ENCODE results near the gene ZMYM5.
A peak's percentile ranks its signal among the peaks of the same experiment; 100 is the strongest.
"Not testable (repeated sequence)": the region's sequence is repeated elsewhere in the genome, so short reads cannot be mapped to it uniquely, and the experiment has no call there.

The ZMYM5 gene

GRCh38 chr13:19863323-19864023, at the start of gene ZMYM5:
ZMYM5 (minus strand) TSS chr13:19863649; CDS start chr13:19852180, 11,469 bp downstream.
- peak; percentile 98 to 99 for DNase-seq

GRCh38 chr13:19910336-19911072, 47.1 kb upstream of the ZMYM5 start:
- DNase-seq, result no peak

GRCh38 chr13:19908350-19908986, 45.0 kb upstream of the ZMYM5 start:
- DNase-seq, result no peak

- DNase-seq, result not testable (repeated sequence)
Measured at GRCh38 chr13:19905487-19906195, 42.2 kb upstream of the ZMYM5 start.

GRCh38 chr13:19890030-19890429, 26.6 kb upstream of the ZMYM5 start:
- DNase-seq, result no peak

- peak in 1 of 2 donors; percentile 12 for DNase-seq
Measured at GRCh38 chr13:19888799-19889198, 25.4 kb upstream of the ZMYM5 start.

- DNase-seq, result no peak
Measured at GRCh38 chr13:19882231-19882630, 18.8 kb upstream of the ZMYM5 start.

- no peak for DNase-seq
Measured at GRCh38 chr13:19881641-19882040, 18.2 kb upstream of the ZMYM5 start.

- DNase-seq, result peak; percentile 66 to 90
Measured at GRCh38 chr13:19864746-19865309, 1.4 kb upstream of the ZMYM5 start.

- peak; percentile 27 to 35 for DNase-seq
Measured at GRCh38 chr13:19864024-19864745, 736 bp upstream of the ZMYM5 start.

- peak; percentile 12 to 22 for DNase-seq
Measured at GRCh38 chr13:19862481-19863313, 752 bp downstream of the ZMYM5 start.

- no peak for DNase-seq
Measured at GRCh38 chr13:19861762-19862161, 1.7 kb downstream of the ZMYM5 start.

GRCh38 chr13:19860884-19861655, 2.4 kb downstream of the ZMYM5 start:
- no peak for DNase-seq

GRCh38 chr13:19857637-19858036, 5.8 kb downstream of the ZMYM5 start:
- DNase-seq, result not testable (repeated sequence)

- no peak for DNase-seq
Measured at GRCh38 chr13:19852766-19853165, 10.7 kb downstream of the ZMYM5 start.

- DNase-seq, result peak; percentile 30 to 41
Measured at GRCh38 chr13:19845758-19846157, 17.7 kb downstream of the ZMYM5 start.

- DNase-seq, result no peak
Measured at GRCh38 chr13:19838865-19839275, 24.6 kb downstream of the ZMYM5 start.

GRCh38 chr13:19836472-19836871, 27.0 kb downstream of the ZMYM5 start:
- DNase-seq, result no peak

- DNase-seq, result no peak
Measured at GRCh38 chr13:19834704-19835103, 28.7 kb downstream of the ZMYM5 start.

- DNase-seq, result no peak
Measured at GRCh38 chr13:19822673-19823072, 40.8 kb downstream of the ZMYM5 start.

Data from inflammatory macrophage treated with lipopolysaccharide for 1 hour (primary cell).